H7 (cell line): ENCODE data around the gene PFDN1. TPM values are rescaled to one million over a fixed set of nuclear protein-coding genes. Genes with fewer than 3 reads are reported as not detected.

Source experiments
- DNase-seq: peaks from one replicate; pipeline ENCODE4 v3.0.0; 2012
- H3K27me3 ChIP-seq: 2 replicates; pipeline ENCODE4 v1.6.0; 2011; ENCODE audit warnings: mild to moderate bottlenecking, low read length; ENCODE audit not compliant: control insufficient read depth, insufficient read depth
- H3K36me3 ChIP-seq: replicated peaks from 2 replicates; pipeline ENCODE4 v1.5.1; 2011; ENCODE audit warnings: low read length; ENCODE audit not compliant: control insufficient read depth, insufficient read depth
- H3K4me3 ChIP-seq: 2 replicates; pipeline ENCODE4 v1.5.1; 2011; ENCODE audit warnings: low read depth, mild to moderate bottlenecking, control low read depth, low read length, moderate library complexity; ENCODE audit not compliant: insufficient read depth
- total RNA-seq: library from RNA; depleted of rRNA; stranded (reverse); fragments of >200 nt; shearing (Covaris generic); gene quantifications from 2 replicates; pipeline ENCODE4 v1.2.3, GENCODE V29; 2014

Gene PFDN1
- total RNA-seq, 1 experiment from 2014 or later: 82.9 TPM

DNA sequence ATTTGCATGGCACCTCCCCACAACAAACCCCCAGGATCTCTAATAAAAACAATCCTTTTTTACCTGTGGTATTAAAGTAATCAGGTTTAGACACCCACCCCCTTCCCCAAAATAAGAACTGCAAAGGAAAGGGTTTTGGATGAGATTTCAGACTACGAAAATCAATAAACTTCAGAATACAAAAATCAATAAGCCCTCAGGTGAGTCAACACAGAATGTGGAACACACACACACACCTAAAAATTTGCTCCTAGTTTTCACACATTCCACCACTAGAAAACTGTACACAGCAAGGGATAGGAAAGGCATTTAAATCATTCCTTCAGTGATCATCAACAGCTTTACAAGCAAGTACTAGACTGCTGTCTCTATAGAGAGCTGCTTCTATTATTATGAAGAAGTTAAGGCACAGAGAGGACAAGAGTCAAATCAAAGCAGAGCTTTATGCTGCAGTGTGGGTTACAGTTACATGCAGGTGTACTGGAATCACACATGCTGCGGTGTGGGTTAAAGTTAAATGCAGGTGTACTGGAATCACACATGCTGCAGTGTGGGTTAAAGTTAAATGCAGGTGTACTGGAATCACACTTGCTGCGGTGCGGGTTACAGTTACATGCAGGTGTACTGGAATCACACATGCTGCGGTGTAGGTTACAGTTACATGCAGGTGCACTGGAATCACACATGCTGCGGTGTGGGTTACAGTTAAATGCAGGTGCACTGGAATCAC is 36.3 kb downstream of the PFDN1 start:
- no peak for DNase-seq
- no peaks in the 10 kb centered on the region for H3K36me3 ChIP-seq
- no peak overlapping the region for H3K4me3 ChIP-seq
- no peaks in the 10 kb centered on the region for H3K27me3 ChIP-seq

DNA sequence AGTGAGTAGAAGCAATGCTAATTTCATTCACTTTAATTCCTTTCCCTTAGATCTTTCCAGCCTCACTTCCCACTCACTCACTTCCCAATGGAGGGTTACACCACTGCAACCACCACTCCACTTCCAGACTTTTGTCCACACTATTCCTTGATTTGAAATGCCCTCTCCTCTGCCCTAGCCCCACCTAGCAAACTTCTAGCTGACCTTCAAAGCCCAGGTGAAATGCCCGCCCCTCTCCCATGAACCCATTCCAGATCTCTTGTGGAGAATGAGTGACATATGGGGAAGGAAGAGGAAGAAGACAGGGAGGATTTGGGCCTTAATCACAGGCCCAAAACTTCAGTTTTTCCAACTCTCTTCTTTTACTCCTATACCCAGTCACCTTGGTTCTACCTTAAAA is 37.1 kb downstream of the PFDN1 start:
- DNase-seq: no peak
- Histone ChIP-seq H3K36me3 (no peaks in the 10 kb centered on the region), H3K27me3 (no peaks in the 10 kb centered on the region), H3K4me3 (no peak overlapping the region)

DNA sequence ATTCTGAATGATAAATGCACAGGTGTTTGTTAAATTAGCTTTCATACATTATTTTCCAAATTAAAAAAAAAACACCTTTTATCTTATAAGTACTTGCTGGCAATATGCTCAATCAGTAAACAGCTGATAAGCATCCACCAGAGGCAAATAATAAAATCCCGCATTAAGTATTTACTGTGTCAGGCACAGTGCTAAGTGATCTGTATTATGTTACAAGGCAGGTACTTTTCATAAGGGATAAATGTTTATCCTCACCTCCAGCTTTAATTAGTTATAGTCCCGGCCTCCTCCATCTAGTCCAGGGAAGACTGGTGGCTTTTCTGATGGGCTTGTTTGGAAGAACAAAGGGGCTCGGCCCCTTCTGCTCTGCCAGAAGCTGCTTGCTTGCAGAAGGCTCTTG is 40.1 kb downstream of the PFDN1 start:
- DNase-seq: no peak
- Histone ChIP-seq H3K27me3 (no peaks in the 10 kb centered on the region), H3K4me3 (no peak overlapping the region), H3K36me3 (no peaks in the 10 kb centered on the region; the same call in 1 of the 2 replicates)

DNA sequence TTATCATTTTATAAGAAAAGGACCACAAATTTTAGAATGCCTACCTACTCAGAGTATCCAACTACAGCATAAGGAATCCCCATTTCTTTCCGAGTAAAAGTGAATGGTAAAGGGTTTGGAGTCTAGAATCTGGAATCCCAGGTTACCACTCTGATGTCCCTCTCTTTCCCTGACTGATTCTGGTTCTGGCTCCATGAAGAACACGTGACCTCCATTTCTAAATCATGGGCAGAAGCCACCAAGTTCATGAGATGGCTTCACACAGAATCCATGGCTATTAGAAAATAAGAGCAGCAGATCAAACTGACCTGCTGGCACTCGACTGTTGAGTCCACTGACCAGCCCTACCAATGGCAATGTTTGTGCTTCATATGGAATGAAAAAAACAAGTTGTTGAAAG is 40.7 kb downstream of the PFDN1 start:
- H3K4me3 ChIP-seq: no peak overlapping the region
- no peaks in the 10 kb centered on the region for H3K27me3 ChIP-seq
- DNase-seq: no peak
- H3K36me3 ChIP-seq: no peaks in the 10 kb centered on the region; the same call in 1 of the 2 replicates

DNA sequence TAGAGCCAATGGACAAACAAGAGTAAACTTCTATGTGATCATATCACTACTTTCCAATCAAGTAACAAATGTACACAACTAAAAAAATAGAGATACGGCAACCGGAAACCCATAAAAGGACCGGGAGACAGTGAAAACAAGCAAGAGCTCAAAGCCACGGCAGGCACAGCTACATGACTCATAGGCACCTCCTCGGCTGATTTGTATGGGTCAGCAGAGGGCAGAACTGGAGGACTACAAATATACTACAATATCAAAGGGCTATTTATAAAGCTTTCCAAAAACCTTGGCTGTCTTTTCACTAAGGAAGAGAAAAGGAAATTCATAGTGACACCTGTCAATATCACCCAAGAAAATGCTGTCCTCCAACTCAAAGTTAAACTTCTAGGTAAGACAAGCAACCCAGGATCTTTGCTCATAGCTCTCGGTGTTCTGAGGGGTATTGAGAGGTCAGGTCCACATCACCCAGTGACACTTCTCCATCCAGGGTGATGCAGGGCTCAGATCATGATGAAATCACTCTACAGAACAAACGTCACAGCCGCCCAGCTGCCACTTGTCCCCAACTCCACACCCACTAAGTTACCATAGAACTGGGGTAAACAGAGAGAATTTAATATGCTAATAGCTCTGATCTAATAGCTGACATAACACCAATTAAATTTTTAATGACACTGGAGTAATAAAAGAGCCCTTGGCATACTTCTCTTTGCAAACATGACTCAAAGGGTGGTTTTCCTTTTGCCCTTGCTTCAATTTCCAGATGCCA is 41.3 kb downstream of the PFDN1 start:
- Histone ChIP-seq H3K27me3 (no peaks in the 10 kb centered on the region), H3K4me3 (no peak overlapping the region), H3K36me3 (no peaks in the 10 kb centered on the region; the same call in 1 of the 2 replicates)
- no peak for DNase-seq

DNA sequence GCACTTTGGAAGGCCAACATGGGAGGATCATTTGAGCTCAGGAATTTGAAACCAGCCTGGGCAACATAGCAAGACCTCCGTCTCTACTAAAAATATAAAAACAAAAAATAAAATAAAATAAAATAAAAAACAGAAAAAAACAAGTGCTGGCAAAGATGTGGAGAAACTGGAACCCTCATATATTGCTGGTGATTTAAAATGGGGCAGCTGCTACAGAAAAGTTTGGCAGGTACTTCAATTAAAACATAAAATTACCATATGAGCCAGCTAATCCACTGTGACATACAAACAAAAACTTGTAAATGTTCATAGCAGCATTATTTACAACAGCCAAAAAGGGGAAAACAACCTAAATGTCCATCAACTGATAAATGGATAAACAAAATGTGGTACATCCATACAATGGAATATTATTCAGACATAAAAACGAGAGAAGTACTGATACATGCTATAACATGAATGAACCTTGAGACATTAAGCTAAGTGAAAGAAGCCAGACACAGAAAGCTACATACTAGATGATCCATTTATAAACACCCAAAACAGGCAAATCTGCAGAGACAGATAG is 42.7 kb downstream of the PFDN1 start:
- DNase-seq: no peak
- H3K4me3 ChIP-seq: no peak overlapping the region
- H3K27me3 ChIP-seq: no peaks in the 10 kb centered on the region
- H3K36me3 ChIP-seq: no peaks in the 10 kb centered on the region; the same call in 1 of the 2 replicates

DNA sequence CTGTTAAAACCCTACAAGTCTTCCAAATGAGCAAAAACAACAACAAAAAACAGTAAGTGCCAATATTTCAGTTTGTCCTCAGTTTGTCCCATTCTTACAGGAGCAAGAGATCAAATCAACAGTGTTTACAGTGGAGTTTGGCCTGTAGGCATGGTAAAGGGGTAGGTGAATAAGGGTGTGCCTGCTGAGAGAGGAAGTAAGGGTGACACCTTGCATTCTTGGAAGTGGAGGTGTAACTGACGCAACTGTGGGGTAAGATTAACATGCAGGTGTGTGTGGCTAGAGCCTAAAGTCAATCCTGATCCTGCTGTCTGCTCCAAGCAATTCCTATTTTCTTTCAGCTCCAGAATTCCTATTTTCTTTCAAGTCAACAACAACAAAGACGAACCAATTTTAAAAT is 43.4 kb downstream of the PFDN1 start:
- no peak for DNase-seq
- no peaks in the 10 kb centered on the region for H3K27me3 ChIP-seq
- no peaks in the 10 kb centered on the region; the same call in 1 of the 2 replicates for H3K36me3 ChIP-seq
- H3K4me3 ChIP-seq: no peak overlapping the region

DNA sequence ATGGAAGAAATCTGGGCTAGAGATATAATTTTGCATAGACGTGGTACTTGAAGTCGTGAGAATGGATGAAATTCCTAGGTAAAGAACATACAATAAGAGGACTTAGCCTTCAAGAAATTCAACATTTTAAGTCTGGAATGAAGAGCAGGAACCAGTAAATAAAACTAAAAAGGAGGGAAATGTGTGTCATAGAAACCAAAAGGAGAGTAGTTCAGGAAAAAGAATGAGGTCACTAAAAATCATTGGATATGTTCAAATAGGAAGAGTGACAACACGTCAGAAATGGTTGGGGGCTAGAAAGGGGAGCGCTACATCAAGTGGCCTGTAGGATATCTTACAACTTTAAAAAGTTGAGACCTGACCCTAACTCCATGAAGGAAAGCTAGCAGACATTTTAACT is 44.0 kb downstream of the PFDN1 start:
- no peak for DNase-seq
- Histone ChIP-seq H3K4me3 (no peak overlapping the region), H3K27me3 (no peaks in the 10 kb centered on the region), H3K36me3 (no peaks in the 10 kb centered on the region; the same call in 1 of the 2 replicates)

DNA sequence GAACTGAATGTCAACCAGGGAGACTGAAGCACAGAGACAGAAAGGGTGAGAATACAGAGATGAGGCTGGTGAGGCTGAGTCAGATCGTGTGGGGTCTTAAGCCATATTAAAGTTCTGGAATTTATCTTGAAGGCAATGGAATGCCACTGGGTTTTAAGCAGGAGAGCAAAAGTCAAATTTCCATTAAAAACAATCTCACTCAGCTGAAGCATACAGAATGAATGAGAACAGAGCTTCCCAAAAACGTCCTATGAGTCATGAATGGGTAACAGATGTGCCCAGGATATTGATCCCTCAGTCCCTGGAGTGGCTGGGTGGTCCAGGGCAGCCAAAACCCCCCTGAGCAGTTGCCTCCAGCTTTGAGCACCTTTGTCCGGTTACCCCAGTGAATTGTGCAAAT is 44.9 kb downstream of the PFDN1 start:
- no peak for DNase-seq

DNA sequence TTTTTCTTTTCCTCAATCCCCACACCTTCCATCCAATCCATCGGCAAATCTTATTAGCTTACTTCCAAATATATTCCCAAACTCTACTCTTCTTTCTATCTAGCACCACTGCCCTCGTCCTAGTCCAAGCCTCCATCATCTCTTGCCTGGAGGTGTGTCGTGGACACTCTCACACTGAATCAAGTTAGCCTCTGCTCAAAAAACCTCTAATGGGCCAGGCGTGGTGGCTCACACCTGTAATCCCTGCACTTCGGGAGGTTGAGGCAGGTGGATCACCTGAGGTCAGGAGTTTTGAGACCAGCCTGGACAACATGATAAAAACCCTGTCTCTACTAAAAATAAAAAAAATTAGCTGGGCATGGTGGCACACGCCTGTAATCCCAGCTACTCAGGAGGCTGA is 46.2 kb downstream of the PFDN1 start:
- Histone ChIP-seq H3K4me3 (no peak overlapping the region), H3K36me3 (peaks cover under 1% of the 10 kb centered on the region; the same call in 1 of the 2 replicates), H3K27me3 (no peaks in the 10 kb centered on the region)
- no peak for DNase-seq

More for the DNA sequence above, 44.9 kb downstream of the PFDN1 start:
- Histone ChIP-seq H3K27me3 (no peaks in the 10 kb centered on the region), H3K36me3 (no peaks in the 10 kb centered on the region; the same call in 1 of the 2 replicates), H3K4me3 (no peak overlapping the region)

DNA sequence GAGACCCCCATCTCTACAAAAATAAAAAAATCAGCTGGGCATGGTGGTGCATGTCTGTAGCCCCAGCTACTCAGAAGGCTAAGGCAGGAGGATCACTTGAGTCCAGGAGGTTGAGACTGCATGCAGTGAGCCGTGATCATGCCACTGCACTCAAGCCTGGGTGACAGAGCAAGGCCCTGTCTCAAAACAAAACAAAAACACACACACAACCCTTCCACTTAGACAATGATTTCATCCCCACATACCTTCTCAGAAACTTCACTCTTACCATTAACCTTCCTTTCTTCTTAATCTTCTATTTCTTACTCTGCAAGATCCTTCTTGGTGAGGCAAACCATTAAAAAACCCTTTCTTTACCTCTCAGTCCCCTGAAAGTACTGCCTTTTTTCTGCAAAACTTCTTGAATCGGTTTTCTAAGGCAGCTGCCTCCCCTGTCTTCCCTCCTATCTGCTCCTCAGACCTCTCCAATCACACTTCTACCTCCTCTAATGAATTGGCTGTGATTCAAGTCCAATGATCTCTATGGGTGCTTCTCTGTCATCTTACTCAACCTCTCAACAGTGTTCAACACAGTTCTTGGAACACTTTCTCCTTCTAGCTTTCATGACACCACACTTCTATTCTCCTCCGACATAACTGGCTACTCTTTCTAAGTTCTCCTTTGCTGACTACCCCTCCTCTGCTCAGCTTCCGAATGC is 47.3 kb downstream of the PFDN1 start:
- no peaks in the 10 kb centered on the region for H3K27me3 ChIP-seq
- no peak for DNase-seq
- peaks cover 2% of the 10 kb centered on the region; the same call in 1 of the 2 replicates for H3K36me3 ChIP-seq
- H3K4me3 ChIP-seq: no peak overlapping the region

DNA sequence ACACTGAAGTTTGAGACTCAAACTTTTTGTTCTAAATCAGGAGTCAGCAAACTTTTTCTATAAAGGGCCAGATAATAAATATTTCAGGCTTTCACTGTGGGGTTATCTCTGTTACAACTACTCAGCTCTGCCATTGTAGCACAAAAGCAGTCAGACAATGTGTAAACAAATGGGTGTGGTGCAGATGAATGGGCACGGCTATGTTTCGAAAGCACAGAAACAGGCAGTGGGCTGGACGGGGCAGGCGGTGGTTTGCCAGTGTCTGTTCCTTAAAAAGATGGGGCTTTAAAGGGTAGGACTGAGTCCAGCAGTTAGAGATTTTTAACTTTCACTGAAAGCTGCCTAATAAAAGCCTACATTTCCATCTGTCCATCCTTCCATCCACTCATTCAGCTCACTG is 48.9 kb downstream of the PFDN1 start:
- peaks cover 2% of the 10 kb centered on the region; the same call in 1 of the 2 replicates for H3K36me3 ChIP-seq
- DNase-seq: no peak
- no peaks in the 10 kb centered on the region for H3K27me3 ChIP-seq
- H3K4me3 ChIP-seq: no peak overlapping the region

DNA sequence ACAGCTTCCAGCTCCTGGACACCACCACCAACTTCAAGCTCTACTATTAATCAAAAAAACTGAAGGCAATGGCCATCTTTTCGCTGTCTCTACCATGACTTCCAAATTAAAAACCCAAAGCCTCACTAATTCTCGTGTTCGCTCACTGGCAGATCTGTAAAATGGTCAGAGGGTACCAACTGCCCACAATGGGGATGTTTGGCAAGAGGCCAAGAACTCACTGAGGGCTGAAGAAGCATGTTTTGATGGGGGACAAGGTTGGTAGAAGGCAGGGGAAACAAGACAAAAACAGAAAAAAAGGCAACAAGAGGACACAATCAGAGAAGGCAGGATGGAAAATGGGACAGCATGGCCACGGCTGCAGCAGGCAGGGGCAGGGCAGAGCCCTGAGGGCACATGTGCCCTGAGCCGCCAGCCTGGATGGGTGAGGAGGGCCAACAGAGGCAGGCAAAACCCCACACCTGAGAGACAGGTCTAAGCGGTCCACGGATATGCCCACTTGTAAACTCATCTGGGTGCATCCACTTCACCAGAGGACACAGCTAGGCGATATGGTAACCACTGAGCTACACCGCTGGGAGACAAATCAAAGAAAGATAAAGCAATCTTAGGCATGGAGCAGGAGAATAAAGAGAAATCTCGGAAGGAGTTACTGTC is 50.3 kb downstream of the PFDN1 start:
- H3K36me3 ChIP-seq: peaks cover 2% of the 10 kb centered on the region; the same call in 1 of the 2 replicates
- H3K27me3 ChIP-seq: no peaks in the 10 kb centered on the region
- no peak overlapping the region for H3K4me3 ChIP-seq
- DNase-seq: no peak

DNA sequence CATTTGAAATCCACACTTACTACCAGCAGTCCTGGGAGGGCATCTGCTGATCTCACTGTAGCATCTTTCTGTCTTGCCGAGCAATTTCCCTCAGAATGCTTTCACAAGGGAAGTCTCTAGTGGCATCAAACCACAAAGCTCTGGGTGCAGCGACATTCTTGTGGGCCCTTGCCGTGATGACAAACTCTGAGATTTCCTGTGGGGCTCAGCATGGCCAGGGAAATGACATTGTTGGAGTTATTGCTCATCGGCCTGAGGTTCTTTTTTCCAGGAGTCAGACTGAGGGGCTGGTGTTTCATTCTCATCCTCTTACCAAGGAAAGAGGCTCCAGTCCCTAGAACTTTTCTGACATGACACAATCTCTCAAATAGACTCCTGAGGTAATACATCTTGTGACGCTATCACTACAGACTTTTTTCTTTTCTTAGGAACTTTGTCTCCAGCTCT is 51.4 kb downstream of the PFDN1 start:
- Histone ChIP-seq H3K4me3 (no peak overlapping the region), H3K27me3 (no peaks in the 10 kb centered on the region), H3K36me3 (peaks cover 2% of the 10 kb centered on the region; the same call in 1 of the 2 replicates)
- no peak for DNase-seq
